HG02852 (cell line): ENCODE results near the gene HDAC1.

Experiments used
- ATAC-seq: cut with Tn5 transposase; IDR thresholded peaks from one replicate; pipeline ENCODE4 v1.9.1; 2021; ENCODE audit warnings: mild to moderate bottlenecking, moderate library complexity; ENCODE audit not compliant: unreplicated experiment

Gene HDAC1

DNA sequence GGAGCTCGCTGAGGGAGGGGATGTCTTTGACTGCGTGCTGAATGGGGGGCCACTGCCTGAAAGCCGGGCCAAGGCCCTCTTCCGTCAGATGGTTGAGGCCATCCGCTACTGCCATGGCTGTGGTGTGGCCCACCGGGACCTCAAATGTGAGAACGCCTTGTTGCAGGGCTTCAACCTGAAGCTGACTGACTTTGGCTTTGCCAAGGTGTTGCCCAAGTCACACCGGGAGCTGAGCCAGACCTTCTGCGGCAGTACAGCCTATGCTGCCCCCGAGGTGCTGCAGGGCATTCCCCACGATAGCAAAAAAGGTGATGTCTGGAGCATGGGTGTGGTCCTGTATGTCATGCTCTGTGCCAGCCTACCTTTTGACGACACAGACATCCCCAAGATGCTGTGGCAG is 71.8 kb downstream of the HDAC1 start:
- no peak for ATAC-seq

DNA sequence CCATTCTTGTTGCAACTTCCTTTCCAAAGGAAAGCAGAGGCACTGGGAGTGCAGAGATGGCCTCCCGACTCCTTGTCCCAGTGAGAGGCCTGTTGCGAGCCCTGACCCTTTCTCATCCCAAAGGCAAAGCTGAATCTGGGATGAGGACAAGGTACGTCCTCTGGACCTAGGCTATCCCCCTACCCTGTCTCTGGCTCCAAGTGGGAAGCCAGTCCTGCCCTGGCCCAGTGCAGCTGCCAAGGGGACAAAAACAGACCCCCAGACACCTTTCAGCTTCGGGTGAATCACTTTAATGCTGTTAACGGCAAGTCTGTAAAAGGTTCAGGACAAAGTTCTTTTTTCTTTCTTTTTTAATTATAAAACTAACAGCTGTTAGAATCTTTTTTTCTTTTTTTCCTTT is 73.0 kb downstream of the HDAC1 start:
- no peak for ATAC-seq

DNA sequence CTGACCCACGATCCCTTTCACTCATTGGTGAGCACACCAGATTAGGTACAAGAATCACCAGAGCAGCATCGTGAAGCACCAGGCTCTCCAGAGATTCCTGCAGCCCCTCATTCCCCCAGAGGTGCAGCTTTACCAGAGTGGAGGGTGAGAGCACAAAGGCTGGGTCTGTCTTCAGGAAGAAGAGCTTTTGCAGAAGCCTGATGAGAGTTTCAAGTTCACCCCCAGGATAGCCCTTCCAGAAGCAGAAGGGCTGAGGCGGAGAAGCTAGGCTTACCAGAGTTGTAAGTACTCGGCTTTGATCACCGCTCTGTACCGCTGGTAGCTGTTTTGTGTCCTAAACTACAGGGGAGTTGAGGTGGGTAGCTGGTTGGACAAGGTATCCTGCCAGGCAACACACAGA is 73.6 kb downstream of the HDAC1 start:
- no peak for ATAC-seq

DNA sequence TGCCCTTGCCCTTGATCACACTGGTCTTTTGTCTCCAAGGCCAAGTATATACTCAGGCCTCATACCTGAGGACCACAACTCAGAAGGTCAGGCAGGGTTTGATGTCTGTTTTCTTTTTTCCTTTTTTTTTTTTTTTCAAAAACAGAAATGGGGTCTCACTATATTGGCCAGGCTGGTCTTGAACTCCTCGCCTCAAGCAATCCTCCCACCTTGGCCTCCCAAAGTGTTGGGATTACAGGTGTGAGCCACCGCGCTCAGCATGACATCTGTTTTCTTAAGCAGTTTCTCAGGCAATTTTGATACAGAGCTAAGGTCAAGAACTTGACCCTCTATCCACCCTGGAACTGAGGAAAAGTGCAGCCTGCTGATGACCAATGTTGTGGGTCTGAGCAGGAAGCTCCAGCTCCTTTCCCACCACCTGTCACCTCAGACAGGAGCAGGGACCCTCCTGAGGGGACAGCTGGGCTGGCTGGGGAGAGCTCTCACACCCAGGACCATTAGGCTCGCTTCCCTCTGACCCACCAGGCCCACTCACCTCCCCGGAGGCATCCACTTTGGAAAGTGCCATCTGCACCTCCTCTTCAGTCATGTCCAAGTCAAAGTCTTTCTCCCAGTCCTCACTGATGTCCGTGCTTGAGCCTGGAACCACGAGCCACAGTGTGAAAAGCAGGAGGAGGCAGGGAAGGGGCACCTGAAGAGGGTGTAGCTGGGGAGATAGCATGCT is 76.2 kb downstream of the HDAC1 start:
- no peak for ATAC-seq

DNA sequence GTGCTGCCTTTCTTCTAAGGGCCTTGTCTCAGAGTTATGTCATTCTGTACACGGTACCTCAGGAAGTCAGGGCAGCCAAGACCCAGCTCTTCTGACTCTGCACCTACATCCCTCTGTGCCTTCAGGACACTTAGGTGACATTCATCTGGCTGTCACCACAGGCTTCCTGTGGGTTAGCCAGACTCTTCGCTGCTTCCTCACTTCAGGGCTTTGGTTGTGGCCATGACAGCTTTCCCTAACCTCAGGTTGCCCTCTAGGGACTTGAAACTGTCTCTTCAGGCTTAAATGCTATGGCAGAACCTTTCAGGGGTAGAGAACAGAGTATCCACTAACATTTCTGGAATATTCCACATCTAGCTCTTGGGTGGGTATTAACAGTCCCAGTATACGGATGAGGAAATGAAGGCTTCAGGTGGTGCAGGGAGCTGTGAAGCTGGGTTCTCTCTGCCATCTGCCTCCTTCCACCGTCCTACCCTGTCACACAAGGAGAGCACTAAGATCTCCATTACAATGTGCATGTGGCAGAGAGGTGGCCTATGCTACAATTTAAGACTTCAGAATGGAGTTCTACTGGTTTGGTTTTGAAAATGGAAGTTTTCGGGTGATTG is 80.4 kb downstream of the HDAC1 start:
- no peak for ATAC-seq

DNA sequence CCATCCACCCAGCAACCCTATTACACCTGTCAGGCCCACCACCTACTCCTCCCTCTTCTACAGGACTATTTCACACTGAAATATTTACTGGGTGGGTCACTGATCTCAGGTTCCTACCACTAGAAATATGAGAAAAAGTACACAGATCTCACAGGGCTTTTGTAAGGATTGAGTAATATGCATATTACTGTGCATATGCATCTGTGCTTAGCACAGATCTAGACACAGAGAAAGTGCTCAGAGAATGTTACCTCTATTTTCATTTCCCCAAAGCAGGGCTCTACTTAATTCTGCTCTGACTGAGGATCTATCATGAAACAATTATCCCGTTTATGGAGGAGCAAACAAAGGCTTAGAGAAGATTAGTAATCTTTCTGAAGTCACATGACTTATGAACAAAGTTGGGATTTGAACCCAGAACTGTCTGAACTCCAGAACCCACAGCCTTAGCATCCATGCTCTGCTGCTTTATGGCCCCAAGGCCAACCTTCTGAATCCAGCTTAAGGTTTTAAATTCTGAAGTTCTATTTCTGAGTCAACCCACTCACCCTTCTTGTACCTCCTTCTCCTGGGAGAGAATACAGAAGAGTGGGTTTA is 82.2 kb downstream of the HDAC1 start:
- no peak for ATAC-seq

DNA sequence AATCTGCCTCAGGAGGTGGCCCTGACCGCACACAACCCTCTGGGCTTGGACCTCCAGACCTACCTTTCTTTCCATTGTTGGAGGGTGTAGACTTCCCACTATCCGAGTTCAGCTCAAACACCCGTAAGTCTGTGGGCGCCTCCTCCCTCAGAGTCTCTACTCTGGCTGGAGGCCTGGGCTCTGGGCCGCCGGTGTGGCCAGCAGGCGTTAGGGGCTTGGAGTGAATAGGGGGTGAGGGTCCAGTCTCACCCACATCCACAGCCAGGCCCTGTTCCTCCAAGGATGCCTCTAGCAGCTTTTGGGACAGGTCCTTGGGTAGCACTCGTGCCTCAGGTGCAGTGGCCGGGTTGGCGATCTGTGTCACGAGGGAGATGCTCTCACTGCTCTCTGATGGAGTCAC is 84.3 kb downstream of the HDAC1 start:
- ATAC-seq: no peak

DNA sequence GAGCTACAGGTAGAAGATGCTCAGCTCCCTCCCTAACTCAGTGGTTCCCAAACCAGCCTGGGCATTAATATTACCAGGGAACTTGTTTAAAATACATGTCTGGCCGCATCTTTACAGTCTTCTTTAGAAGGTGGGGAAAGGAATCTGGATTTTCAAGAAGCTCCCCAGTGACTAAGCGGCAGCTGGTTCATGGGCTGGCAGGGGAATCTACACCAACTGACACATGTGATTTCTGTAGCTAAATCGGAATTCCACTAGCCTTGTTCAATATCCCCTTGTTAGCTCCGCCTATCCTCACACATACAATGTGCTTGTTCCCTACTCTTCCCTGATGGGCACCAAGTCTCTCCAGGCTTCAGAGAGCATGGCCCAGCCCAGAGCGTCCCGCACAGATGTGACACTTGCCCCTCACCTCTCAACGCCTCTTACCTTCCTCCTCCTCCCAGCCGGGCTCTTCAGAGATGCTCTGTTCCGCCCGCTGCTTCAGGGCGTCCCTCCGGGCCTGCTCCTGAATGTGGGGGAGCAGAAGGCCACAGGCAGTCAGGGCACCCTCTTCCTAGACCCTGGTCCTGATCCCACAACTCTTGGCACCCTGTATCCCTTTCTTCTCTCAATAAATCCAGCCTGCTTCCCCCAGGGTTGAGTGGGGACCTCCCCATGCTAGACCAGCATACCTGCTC is 85.8 kb downstream of the HDAC1 start:
- no peak for ATAC-seq

DNA sequence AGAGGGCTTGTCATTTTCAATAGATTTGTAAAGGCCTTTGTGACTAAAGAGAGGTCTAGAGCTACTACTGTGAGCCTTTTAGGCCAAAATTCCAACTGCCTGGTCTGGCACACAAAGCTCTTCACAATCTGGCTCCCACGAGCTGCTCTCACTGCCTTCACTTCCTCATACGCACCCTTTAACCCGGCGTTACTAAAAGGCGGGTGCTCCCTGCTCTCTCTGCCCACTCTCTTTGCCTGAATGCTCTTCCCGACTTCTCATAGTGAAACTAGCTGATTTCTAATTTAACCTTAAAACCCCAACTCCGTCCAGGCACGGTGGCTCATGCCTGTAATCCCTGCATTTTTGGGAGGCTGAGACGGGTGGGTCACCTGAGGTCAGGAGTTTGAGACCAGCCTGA is 88.2 kb downstream of the HDAC1 start:
- ATAC-seq: no peak
